ENCODE results near the gene ZNF597. TPM values are rescaled to one million over a fixed set of nuclear protein-coding genes. Genes with fewer than 3 reads are reported as not detected.
A peak's percentile ranks its signal among the peaks of the same experiment; 100 is the strongest.

The ZNF597 gene
- 1 to 10 TPM in 1 of 4 donors, under 1 TPM in 3; 0.45 to 3.8 (median 0.88) TPM for polyA plus RNA-seq
- long read RNA-seq, donor 1, result 0 reads
- long read RNA-seq, donor 2, result 0 reads
- long read RNA-seq, donor 3, full-length matches to known transcripts, result 1 of 1 reads
- long read RNA-seq, donor 3, partial matches to known transcripts, result 0 of 1 reads
- long read RNA-seq, donor 3, other reads (novel, unspliced or antisense), result 0 of 1 reads
- long read RNA-seq, donor 4, result 0 reads
- long read RNA-seq, donor 5, full-length matches to known transcripts, result 1 of 1 reads
- long read RNA-seq, donor 5, partial matches to known transcripts, result 0 of 1 reads
- long read RNA-seq, donor 5, other reads (novel, unspliced or antisense), result 0 of 1 reads
- long read RNA-seq, donor 6, full-length matches to known transcripts, result 2 of 2 reads
- long read RNA-seq, donor 6, partial matches to known transcripts, result 0 of 2 reads
- long read RNA-seq, donor 6, other reads (novel, unspliced or antisense), result 0 of 2 reads
- long read RNA-seq, donor 7, partial matches to known transcripts, result 29 of 38 reads
- long read RNA-seq, donor 7, other reads (novel, unspliced or antisense), result 9 of 38 reads
- long read RNA-seq, donor 8, result 0 reads
- long read RNA-seq, donor 9, result 0 reads
- long read RNA-seq, donor 10, full-length matches to known transcripts, result 3 of 3 reads
- long read RNA-seq, donor 10, partial matches to known transcripts, result 0 of 3 reads
- long read RNA-seq, donor 10, other reads (novel, unspliced or antisense), result 0 of 3 reads

GRCh38 chr16:3443108-3444031 lies at the start of gene ZNF597, which contains the start of gene NAA60:
ZNF597 (minus strand) TSS chr16:3443504; CDS start chr16:3443153, 351 bp downstream.
NAA60 (plus strand) TSS chr16:3443680; CDS start chr16:3476228, 32,548 bp downstream.
- Histone ChIP-seq H3K4me1 (ENCODE audit: control insufficient read depth in 3 of 3, insufficient read depth in 2 of 3, low read depth in 1 of 3, low read length in 2 of 3) (peaks cover 0 to 2% (median 0%) of the 10 kb centered on the region in 3 donors), H3K27me3 (ENCODE audit: control insufficient read depth in 3 of 3, insufficient read depth in 3 of 3, low read length in 3 of 3) (no peaks in the 10 kb centered on the region), H3K27ac (ENCODE audit: low read depth in 1 of 3, low read length in 2 of 3) (peak within 1 kb of the TSS; percentile 59 to 85 (median 79)), H3K4me3 (ENCODE audit: low read depth in 1 of 3, low read length in 3 of 3) (peak within 1 kb of the TSS; percentile 44 to 70 (median 58)), H3K36me3 (ENCODE audit: control insufficient read depth in 3 of 3, insufficient read depth in 2 of 3, low read depth in 1 of 3, low read length in 3 of 3) (peaks cover 0 to 15% (median 0%) of the 10 kb centered on the region in 3 donors), H3K9me3 (ENCODE audit: control insufficient read depth in 2 of 2, insufficient read depth in 1 of 2, low read depth in 1 of 2, low read length in 1 of 2) (peaks cover 0 to 35% of the 10 kb centered on the region in 2 donors)
- peak; percentile 89 to 93 for DNase-seq
- WGBS, 3 donors, result 42 to 51% (median 47%) methylated on average over 61 of the region's 61 CpGs
- FAIRE-seq, result no peak

GRCh38 chr16:3492356-3492755 lies 49.1 kb upstream of the ZNF597 start:
- WGBS, 3 donors, result 76 to 87% (median 80%) methylated on average over 10 of the region's 10 CpGs
- no peaks in the 10 kb centered on the region for H3K27me3 ChIP-seq (ENCODE audit: control insufficient read depth in 3 of 3, insufficient read depth in 3 of 3, low read length in 3 of 3)
- no peaks in the 10 kb centered on the region for H3K4me1 ChIP-seq (ENCODE audit: control insufficient read depth in 3 of 3, insufficient read depth in 2 of 3, low read depth in 1 of 3, low read length in 2 of 3)
- H3K36me3 ChIP-seq (ENCODE audit: control insufficient read depth in 3 of 3, insufficient read depth in 2 of 3, low read depth in 1 of 3, low read length in 3 of 3), result peaks cover 0 to 10% (median 1%) of the 10 kb centered on the region in 3 donors
- H3K9me3 ChIP-seq (ENCODE audit: control insufficient read depth in 2 of 2, insufficient read depth in 1 of 2, low read depth in 1 of 2, low read length in 1 of 2), result no peaks in the 10 kb centered on the region
- DNase-seq (no peak), FAIRE-seq (no peak)
- no peak overlapping the region for H3K27ac ChIP-seq (ENCODE audit: low read depth in 1 of 3, low read length in 2 of 3)
- H3K4me3 ChIP-seq (ENCODE audit: low read depth in 1 of 3, low read length in 3 of 3), result no peak overlapping the region

GRCh38 chr16:3490911-3491629 lies 47.8 kb upstream of the ZNF597 start:
- Histone ChIP-seq H3K4me3 (ENCODE audit: low read depth in 1 of 3, low read length in 3 of 3) (no peak overlapping the region), H3K27me3 (ENCODE audit: control insufficient read depth in 3 of 3, insufficient read depth in 3 of 3, low read length in 3 of 3) (no peaks in the 10 kb centered on the region), H3K9me3 (ENCODE audit: control insufficient read depth in 2 of 2, insufficient read depth in 1 of 2, low read depth in 1 of 2, low read length in 1 of 2) (no peaks in the 10 kb centered on the region), H3K4me1 (ENCODE audit: control insufficient read depth in 3 of 3, insufficient read depth in 2 of 3, low read depth in 1 of 3, low read length in 2 of 3) (no peaks in the 10 kb centered on the region), H3K27ac (ENCODE audit: low read depth in 1 of 3, low read length in 2 of 3) (no peak overlapping the region), H3K36me3 (ENCODE audit: control insufficient read depth in 3 of 3, insufficient read depth in 2 of 3, low read depth in 1 of 3, low read length in 3 of 3) (peaks cover 0 to 23% (median 6%) of the 10 kb centered on the region in 3 donors)
- DNase-seq (peak; percentile 21 to 24), FAIRE-seq (no peak)
- WGBS, 3 donors, result 30 to 52% (median 36%) methylated on average over 17 of the region's 17 CpGs

GRCh38 chr16:3488801-3489200 lies 45.5 kb upstream of the ZNF597 start:
- no peak overlapping the region for H3K27ac ChIP-seq (ENCODE audit: low read depth in 1 of 3, low read length in 2 of 3)
- FAIRE-seq (no peak), DNase-seq (no peak)
- no peak overlapping the region for H3K4me3 ChIP-seq (ENCODE audit: low read depth in 1 of 3, low read length in 3 of 3)
- 75 to 81% (median 79%) methylated on average over 9 of the region's 13 CpGs for WGBS, 3 donors
- no peaks in the 10 kb centered on the region for H3K27me3 ChIP-seq (ENCODE audit: control insufficient read depth in 3 of 3, insufficient read depth in 3 of 3, low read length in 3 of 3)
- H3K4me1 ChIP-seq (ENCODE audit: control insufficient read depth in 3 of 3, insufficient read depth in 2 of 3, low read depth in 1 of 3, low read length in 2 of 3), result no peaks in the 10 kb centered on the region
- peaks cover 7 to 45% (median 9%) of the 10 kb centered on the region in 3 donors for H3K36me3 ChIP-seq (ENCODE audit: control insufficient read depth in 3 of 3, insufficient read depth in 2 of 3, low read depth in 1 of 3, low read length in 3 of 3)
- H3K9me3 ChIP-seq (ENCODE audit: control insufficient read depth in 2 of 2, insufficient read depth in 1 of 2, low read depth in 1 of 2, low read length in 1 of 2), result no peaks in the 10 kb centered on the region

- Histone ChIP-seq H3K27me3 (ENCODE audit: control insufficient read depth in 3 of 3, insufficient read depth in 3 of 3, low read length in 3 of 3) (no peaks in the 10 kb centered on the region), H3K36me3 (ENCODE audit: control insufficient read depth in 3 of 3, insufficient read depth in 2 of 3, low read depth in 1 of 3, low read length in 3 of 3) (peaks cover 12 to 56% (median 13%) of the 10 kb centered on the region in 3 donors), H3K4me1 (ENCODE audit: control insufficient read depth in 3 of 3, insufficient read depth in 2 of 3, low read depth in 1 of 3, low read length in 2 of 3) (no peaks in the 10 kb centered on the region), H3K4me3 (ENCODE audit: low read depth in 1 of 3, low read length in 3 of 3) (no peak overlapping the region), H3K27ac (ENCODE audit: low read depth in 1 of 3, low read length in 2 of 3) (no peak overlapping the region), H3K9me3 (ENCODE audit: control insufficient read depth in 2 of 2, insufficient read depth in 1 of 2, low read depth in 1 of 2, low read length in 1 of 2) (no peaks in the 10 kb centered on the region)
- DNase-seq, result no peak
- WGBS, 3 donors, result 86 to 88% (median 86%) methylated on average over 24 of the region's 24 CpGs
- FAIRE-seq, result no peak
Observed at GRCh38 chr16:3487521-3488410, 44.5 kb upstream of the ZNF597 start.

GRCh38 chr16:3486506-3487215 lies 43.4 kb upstream of the ZNF597 start:
- Histone ChIP-seq H3K4me3 (ENCODE audit: low read depth in 1 of 3, low read length in 3 of 3) (no peak overlapping the region), H3K27me3 (ENCODE audit: control insufficient read depth in 3 of 3, insufficient read depth in 3 of 3, low read length in 3 of 3) (no peaks in the 10 kb centered on the region), H3K27ac (ENCODE audit: low read depth in 1 of 3, low read length in 2 of 3) (no peak overlapping the region), H3K4me1 (ENCODE audit: control insufficient read depth in 3 of 3, insufficient read depth in 2 of 3, low read depth in 1 of 3, low read length in 2 of 3) (no peaks in the 10 kb centered on the region), H3K9me3 (ENCODE audit: control insufficient read depth in 2 of 2, insufficient read depth in 1 of 2, low read depth in 1 of 2, low read length in 1 of 2) (no peaks in the 10 kb centered on the region), H3K36me3 (ENCODE audit: control insufficient read depth in 3 of 3, insufficient read depth in 2 of 3, low read depth in 1 of 3, low read length in 3 of 3) (peaks cover 16 to 66% (median 17%) of the 10 kb centered on the region in 3 donors)
- DNase-seq (no peak), FAIRE-seq (no peak)
- WGBS, 3 donors, result 90 to 92% (median 90%) methylated on average over 24 of the region's 24 CpGs
